IMR-90 (cell line): Measurements from ENCODE around the gene KCNAB2. TPM values are rescaled to one million over a fixed set of nuclear protein-coding genes. Genes with fewer than 3 reads are reported as not detected.

Experiments used
- ATAC-seq: fragments of 200-7000 bp; cut with Tn5 transposase; 2 replicates; pipeline ENCODE4 v1.9.1; 2020; ENCODE audit warnings: low read depth, mild to moderate bottlenecking, moderate library complexity
- BruUV-seq: library from RNA; stranded (reverse); fragments of 400-500 nt; replicated peaks from 2 replicates; lab custom pipeline; 2021; lab: Mats Ljungman, UMichigan
- CTCF ChIA-PET: fragments of 300-600 bp; formaldehyde crosslinking; extraction: SDS; loops from one replicate; lab custom pipeline; 2021; ENCODE audit warnings: antibody characterized with exemption; lab: Yijun Ruan, JAX
- POLR2A ChIA-PET: fragments of 300-600 bp; sonication (Branson Sonifier 250); formaldehyde crosslinking; loops from one replicate; lab custom pipeline; 2022; ENCODE audit warnings: antibody characterized with exemption; ENCODE audit not compliant: unreplicated experiment; lab: Charles Lee
- DNase-seq: peaks from one replicate; pipeline ENCODE4 v3.0.0; 2013
- H2AFZ ChIP-seq: replicated peaks from 2 replicates; pipeline ENCODE3; 2013; ENCODE audit warnings: low read length, mild to moderate bottlenecking; ENCODE audit not compliant: poor library complexity
- H2AK5ac ChIP-seq: 2 replicates; pipeline ENCODE4 v1.6.1; 2013; ENCODE audit warnings: low read depth, low read length, inconsistent platforms
- H2AK9ac ChIP-seq: replicated peaks from 2 replicates; pipeline ENCODE3; 2013; ENCODE audit warnings: mild to moderate bottlenecking, low read depth, low read length, moderate library complexity; ENCODE audit not compliant: poor library complexity
- H2BK120ac ChIP-seq: 2 replicates; pipeline ENCODE4 v1.6.1; 2013; ENCODE audit warnings: low read depth, low read length, inconsistent platforms
- H2BK15ac ChIP-seq: 3 replicates; pipeline ENCODE4 v1.6.1; 2013; ENCODE audit warnings: low read depth, low read length, inconsistent platforms
- H2BK20ac ChIP-seq: 2 replicates; pipeline ENCODE4 v1.6.1; 2013; ENCODE audit warnings: low read depth, mild to moderate bottlenecking, inconsistent platforms, low read length, moderate library complexity
- H2BK5ac ChIP-seq: 2 replicates; pipeline ENCODE4 v1.6.1; 2013; ENCODE audit warnings: mild to moderate bottlenecking, low read depth, low read length, inconsistent platforms; ENCODE audit not compliant: poor library complexity, severe bottlenecking
- H3K14ac ChIP-seq: replicated peaks from 2 replicates; pipeline ENCODE4 v1.6.1; 2013; ENCODE audit warnings: low read depth, low read length, inconsistent platforms
- H3K18ac ChIP-seq: 2 replicates; pipeline ENCODE4 v1.6.1; 2013; ENCODE audit warnings: low read depth, low read length, control low read depth
- H3K23ac ChIP-seq: 2 replicates; pipeline ENCODE4 v1.6.1; 2013; ENCODE audit warnings: low read depth, low read length, inconsistent platforms
- H3K27ac ChIP-seq: 2 replicates; pipeline ENCODE4 v1.5.1; 2013; ENCODE audit warnings: mild to moderate bottlenecking, control low read depth, low read length; ENCODE audit not compliant: insufficient read depth
- H3K27me3 ChIP-seq: 2 replicates; pipeline ENCODE4 v1.6.1; 2013; ENCODE audit warnings: low read length; ENCODE audit not compliant: control insufficient read depth, insufficient read depth
- H3K36me3 ChIP-seq: 2 replicates; pipeline ENCODE4 v1.6.1; 2013; ENCODE audit warnings: low read length, mixed read lengths; ENCODE audit not compliant: control insufficient read depth, insufficient read depth
- H3K4ac ChIP-seq: 2 replicates; pipeline ENCODE4 v1.6.1; 2013; ENCODE audit warnings: low read depth, low read length, inconsistent platforms
- H3K4me1 ChIP-seq: 2 replicates; pipeline ENCODE4 v1.6.1; 2013; ENCODE audit warnings: low read length, mixed read lengths; ENCODE audit not compliant: control insufficient read depth, insufficient read depth
- H3K4me2 ChIP-seq: 2 replicates; pipeline ENCODE4 v1.6.1; 2013; ENCODE audit warnings: low read depth, mild to moderate bottlenecking, control low read depth, low read length, moderate library complexity
- H3K4me3 ChIP-seq: 2 replicates; pipeline ENCODE4 v1.5.1; 2013; ENCODE audit warnings: low read depth, mild to moderate bottlenecking, control low read depth, low read length, moderate library complexity; ENCODE audit not compliant: insufficient read depth
- H3K56ac ChIP-seq: 2 replicates; pipeline ENCODE4 v1.6.1; 2013; ENCODE audit warnings: low read length, inconsistent platforms; ENCODE audit not compliant: insufficient read depth; ENCODE audit errors: extremely low read depth
- H3K79me1 ChIP-seq, 2 experiments: 2 replicates each; pipeline ENCODE4 v1.6.1; 2013; ENCODE audit warnings: low read length in 2 of 2, inconsistent platforms in 1 of 2, low read depth in 1 of 2
- H3K9ac ChIP-seq: 2 replicates; pipeline ENCODE4 v1.6.1; 2013; ENCODE audit warnings: low read depth, low read length, control low read depth
- H3K9me1 ChIP-seq: 2 replicates; pipeline ENCODE4 v1.6.1; 2013; ENCODE audit warnings: low read length, inconsistent platforms; ENCODE audit not compliant: insufficient read depth
- H3K9me3 ChIP-seq: 2 replicates; pipeline ENCODE4 v1.6.1; 2013; ENCODE audit warnings: low read length; ENCODE audit not compliant: control insufficient read depth, insufficient read depth
- H4K20me1 ChIP-seq: 2 replicates; pipeline ENCODE4 v1.6.1; 2013; ENCODE audit warnings: low read length, inconsistent platforms; ENCODE audit not compliant: insufficient read depth
- H4K5ac ChIP-seq: 2 replicates; pipeline ENCODE4 v1.6.1; 2013; ENCODE audit warnings: mild to moderate bottlenecking, low read depth, low read length, control low read depth
- H4K8ac ChIP-seq, 2 experiments: 2 replicates each; pipeline ENCODE4 v1.6.1; 2013; ENCODE audit warnings: low read depth in 2 of 2, low read length in 2 of 2, control low read depth in 1 of 2, inconsistent platforms in 1 of 2
- H4K91ac ChIP-seq: 2 replicates; pipeline ENCODE4 v1.6.1; 2013; ENCODE audit warnings: low read depth, low read length, inconsistent platforms; ENCODE audit not compliant: insufficient read depth
- BHLHE40 ChIP-seq: fragments of 150-350 bp; IDR thresholded peaks from 2 replicates; pipeline ENCODE4 v1.6.1; 2016; ENCODE audit warnings: mild to moderate bottlenecking, low read depth, low read length
- FOS ChIP-seq: fragments of 150-350 bp; IDR thresholded peaks from 2 replicates; pipeline ENCODE4 v1.6.1; 2016; ENCODE audit warnings: low read depth, low read length
- MAZ ChIP-seq: IDR thresholded peaks from 2 replicates; pipeline ENCODE4 v1.6.1; 2012; ENCODE audit warnings: low read depth, mild to moderate bottlenecking, low read length, improper control_type of control experiment, moderate library complexity, borderline replicate concordance
- NFE2L2 ChIP-seq: fragments of 150-350 bp; IDR thresholded peaks from 2 replicates; pipeline ENCODE4 v1.6.1; 2016; ENCODE audit warnings: low read depth, mild to moderate bottlenecking, low read length
- RFX5 ChIP-seq: IDR thresholded peaks from 2 replicates; pipeline ENCODE4 v1.8.0; 2012; ENCODE audit warnings: low read depth, mild to moderate bottlenecking, low read length, moderate library complexity
- SMC3 ChIP-seq: fragments of 150-350 bp; IDR thresholded peaks from 2 replicates; pipeline ENCODE4 v1.6.1; 2016; ENCODE audit warnings: low read depth, mild to moderate bottlenecking, antibody characterized with exemption, low read length, moderate library complexity
- WGBS, 2 experiments: methylation state at CpG; one replicate each; pipeline versions ENCODE4 v1.1.5 to v1.1.7; 2013; ENCODE audit warnings: missing lambda C conversion rate in 2 of 2; ENCODE audit not compliant: insufficient read length in 1 of 2; ENCODE audit errors: extremely low coverage in 2 of 2; 5-methylcytosine and 5-hydroxymethylcytosine counted together
- dilution Hi-C: fragments of 300-500 bp; cut with HindIII; formaldehyde crosslinking; loops from one replicate; pipeline ENCODE4 v1.14.3; 2018; ENCODE audit warnings: low sequenced_read_pairs; ENCODE audit not compliant: unreplicated experiment
- in situ Hi-C: fragments of 300-500 bp; cut with MboI; formaldehyde crosslinking; loops from 3 replicates; pipeline ENCODE4 v1.14.3; 2019; ENCODE audit warnings: low sequenced_read_pairs, inconsistent platforms, mixed read lengths
- intact Hi-C: fragments of 100-400 bp; cut with micrococcal nuclease; formaldehyde crosslinking; loops from 2 replicates; pipeline ENCODE4 v1.10.0; 2022
- polyA plus RNA-seq, 3 experiments: library from polyadenylated mRNA; depleted of rRNA; stranded (reverse); fragments of >200 nt; gene quantifications; 2 replicates each; pipeline ENCODE4 v1.2.3, GENCODE V29; 2012; ENCODE audit warnings: low replicate concordance in 1 of 3
- total RNA-seq: library from RNA; depleted of rRNA; stranded (reverse); fragments of >200 nt; gene quantifications from 2 replicates; pipeline ENCODE4 v1.2.3, GENCODE V29; 2012
- TF ChIP-seq, protein P1 (sequence below): fragments of 150-350 bp; IDR thresholded peaks from 2 replicates; pipeline ENCODE4 v1.6.1; 2016; ENCODE audit warnings: low read depth, mild to moderate bottlenecking, low read length, moderate library complexity, borderline replicate concordance

KCNAB2 gene
- total and polyA plus RNA-seq, 2 of the 4 experiments (the other 2 are of a cell fraction) = 1.3 to 4.2 TPM

DNA sequence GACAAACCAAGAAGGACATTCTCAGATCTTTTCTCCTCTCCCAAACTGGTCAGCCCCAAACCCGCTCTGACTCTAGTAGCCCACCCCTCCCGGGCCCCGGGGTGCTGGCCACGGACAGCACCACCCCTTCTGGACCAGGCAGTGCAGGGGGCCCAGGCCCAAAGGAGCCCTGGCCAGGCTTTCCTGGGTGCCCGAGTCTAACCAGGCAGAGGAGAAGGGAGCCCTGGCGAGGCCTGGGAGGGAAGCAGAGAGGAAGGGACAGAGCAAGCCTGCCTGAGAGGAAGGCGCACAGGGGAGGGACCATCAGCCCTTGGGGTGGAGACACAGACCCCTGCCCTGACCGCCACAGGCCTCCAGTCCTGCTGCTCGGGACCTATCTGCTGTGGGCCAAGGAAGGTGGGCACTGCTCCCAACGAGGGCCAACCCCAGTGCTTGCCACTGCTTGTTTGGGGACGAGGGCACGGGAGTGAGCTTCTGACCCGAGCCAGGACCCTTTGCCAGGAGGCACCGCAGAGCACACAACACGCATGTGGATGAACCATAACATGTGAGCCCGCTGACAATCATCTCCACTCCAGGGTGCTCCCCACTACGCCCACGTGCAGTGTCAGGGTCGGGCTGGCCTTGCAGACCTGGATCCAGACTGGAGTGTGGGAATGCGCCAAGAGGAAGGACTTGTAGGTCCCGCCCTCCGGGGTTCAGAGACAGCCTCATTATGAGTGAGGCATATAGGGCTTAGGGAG lies 57.6 kb downstream of the KCNAB2 start:
- no peaks in the 10 kb centered on the region for H4K20me1 ChIP-seq
- H2BK5ac ChIP-seq = no peak overlapping the region
- H2AK5ac ChIP-seq = no peak overlapping the region
- H2BK20ac ChIP-seq = no peak overlapping the region
- no peak overlapping the region for H3K18ac ChIP-seq
- H3K79me1 ChIP-seq = no peaks in the 10 kb centered on the region
- 58% methylated on average over 13 of the region's 22 CpGs; no CpG with 5 or more reads in 1 of the 2 experiments for WGBS, 2 experiments
- H3K14ac ChIP-seq = no peak overlapping the region
- ATAC-seq = no peak
- no peak overlapping the region for H2AFZ ChIP-seq
- no peak overlapping the region for H4K8ac ChIP-seq
- no peak overlapping the region for H2BK15ac ChIP-seq
- no peak overlapping the region for H3K23ac ChIP-seq
- no peak for DNase-seq
- dilution Hi-C loops = no loop called here
- no peak overlapping the region for H3K27ac ChIP-seq
- peaks cover 31% of the 10 kb centered on the region; the same call in 1 of the 2 replicates for H3K27me3 ChIP-seq
- H2BK120ac ChIP-seq = no peak overlapping the region
- BruUV-seq = no TSS peak
- no peak overlapping the region for H3K4me2 ChIP-seq
- CTCF ChIA-PET = no interaction called here
- H4K91ac ChIP-seq = no peak overlapping the region
- no peak overlapping the region for H3K9ac ChIP-seq
- H2AK9ac ChIP-seq = no peak overlapping the region
- no peaks in the 10 kb centered on the region for H3K9me1 ChIP-seq
- H3K4me1 ChIP-seq = no peaks in the 10 kb centered on the region; the same call in 1 of the 2 replicates
- no peak overlapping the region for H3K56ac ChIP-seq
- intact Hi-C loops = loop anchor here (2.0 kb wide), 1 partner anchor 84 kb away; no protein-coding TSS in a partner anchor
- in situ Hi-C loops = no loop called here
- H3K4ac ChIP-seq = no peak overlapping the region
- no peak overlapping the region for H3K4me3 ChIP-seq
- H3K9me3 ChIP-seq = no peaks in the 10 kb centered on the region
- no peaks in the 10 kb centered on the region for H3K36me3 ChIP-seq
- TF ChIP-seq MAZ (no peak), NFE2L2 (no peak), RFX5 (no peak), BHLHE40 (no peak), SMC3 (no peak), FOS (no peak)
- TF ChIP-seq, protein P1, sequence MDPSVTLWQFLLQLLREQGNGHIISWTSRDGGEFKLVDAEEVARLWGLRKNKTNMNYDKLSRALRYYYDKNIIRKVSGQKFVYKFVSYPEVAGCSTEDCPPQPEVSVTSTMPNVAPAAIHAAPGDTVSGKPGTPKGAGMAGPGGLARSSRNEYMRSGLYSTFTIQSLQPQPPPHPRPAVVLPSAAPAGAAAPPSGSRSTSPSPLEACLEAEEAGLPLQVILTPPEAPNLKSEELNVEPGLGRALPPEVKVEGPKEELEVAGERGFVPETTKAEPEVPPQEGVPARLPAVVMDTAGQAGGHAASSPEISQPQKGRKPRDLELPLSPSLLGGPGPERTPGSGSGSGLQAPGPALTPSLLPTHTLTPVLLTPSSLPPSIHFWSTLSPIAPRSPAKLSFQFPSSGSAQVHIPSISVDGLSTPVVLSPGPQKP = no peak
- POLR2A ChIA-PET = no interaction called here
- H4K5ac ChIP-seq = no peak overlapping the region
